ENCODE data around the gene HYLS1.

Gene HYLS1

GRCh38 chr11:125922156-125922555 lies 34.7 kb downstream of the HYLS1 start:
- no peak for TF ChIP-seq CTCF (conservative IDR thresholded peaks at IDR 0.05; ENCODE audit: low read depth, low read length)
- H4K20me1 ChIP-seq (ENCODE audit: insufficient read depth) = no peaks in the 10 kb centered on the region
- no peak overlapping the region for H2AFZ ChIP-seq (ENCODE audit: low read depth)
- H3K4me2 ChIP-seq = no peak overlapping the region
- H3K4me1 ChIP-seq (ENCODE audit: low read depth, poor library complexity, severe bottlenecking) = peaks cover 6% of the 10 kb centered on the region
- H3K9ac ChIP-seq = no peak overlapping the region
- no peaks in the 10 kb centered on the region for H3K27me3 ChIP-seq (ENCODE audit: insufficient read depth, low read depth)
- no peaks in the 10 kb centered on the region for H3K79me2 ChIP-seq (ENCODE audit: insufficient read depth, low read depth)
- no peak overlapping the region for H3K27ac ChIP-seq
- no peaks in the 10 kb centered on the region for H3K36me3 ChIP-seq (ENCODE audit: insufficient read depth)
- H3K4me3 ChIP-seq (IDR thresholded peaks at IDR 0.05; ENCODE audit: insufficient read depth, low read depth, low read length) = no peak overlapping the region

- no peaks in the 10 kb centered on the region for H3K36me3 ChIP-seq (ENCODE audit: insufficient read depth)
- H2AFZ ChIP-seq (ENCODE audit: low read depth) = no peak overlapping the region
- no peaks in the 10 kb centered on the region for H4K20me1 ChIP-seq (ENCODE audit: insufficient read depth)
- H3K27me3 ChIP-seq (ENCODE audit: insufficient read depth, low read depth) = no peaks in the 10 kb centered on the region
- peaks cover 6% of the 10 kb centered on the region for H3K4me1 ChIP-seq (ENCODE audit: low read depth, poor library complexity, severe bottlenecking)
- no peak overlapping the region for H3K4me3 ChIP-seq (IDR thresholded peaks at IDR 0.05; ENCODE audit: insufficient read depth, low read depth, low read length)
- H3K79me2 ChIP-seq (ENCODE audit: insufficient read depth, low read depth) = no peaks in the 10 kb centered on the region
- H3K27ac ChIP-seq = no peak overlapping the region
- no peak overlapping the region for H3K9ac ChIP-seq
- no peak overlapping the region for H3K4me2 ChIP-seq
- TF ChIP-seq CTCF (conservative IDR thresholded peaks at IDR 0.05; ENCODE audit: low read depth, low read length) = peak; percentile 77
Observed at GRCh38 chr11:125923012-125923579, 35.6 kb downstream of the HYLS1 start.

- no peaks in the 10 kb centered on the region for H3K27me3 ChIP-seq (ENCODE audit: insufficient read depth, low read depth)
- no peak for TF ChIP-seq CTCF (conservative IDR thresholded peaks at IDR 0.05; ENCODE audit: low read depth, low read length)
Observed at GRCh38 chr11:125923633-125924032, 36.2 kb downstream of the HYLS1 start.

GRCh38 chr11:125924384-125925007 lies 37.0 kb downstream of the HYLS1 start:
- Histone ChIP-seq H2AFZ (ENCODE audit: low read depth) (no peak overlapping the region), H3K36me3 (ENCODE audit: insufficient read depth) (no peaks in the 10 kb centered on the region), H3K79me2 (ENCODE audit: insufficient read depth, low read depth) (no peaks in the 10 kb centered on the region), H3K4me3 (IDR thresholded peaks at IDR 0.05; ENCODE audit: insufficient read depth, low read depth, low read length) (no peak overlapping the region), H3K27ac (no peak overlapping the region), H3K9ac (no peak overlapping the region), H4K20me1 (ENCODE audit: insufficient read depth) (no peaks in the 10 kb centered on the region), H3K4me2 (no peak overlapping the region), H3K27me3 (ENCODE audit: insufficient read depth, low read depth) (no peaks in the 10 kb centered on the region), H3K4me1 (ENCODE audit: low read depth, poor library complexity, severe bottlenecking) (peaks cover 6% of the 10 kb centered on the region)
- no peak for TF ChIP-seq CTCF (conservative IDR thresholded peaks at IDR 0.05; ENCODE audit: low read depth, low read length)

More at GRCh38 chr11:125923633-125924032, 36.2 kb downstream of the HYLS1 start:
- Histone ChIP-seq H3K9ac (no peak overlapping the region), H3K36me3 (ENCODE audit: insufficient read depth) (no peaks in the 10 kb centered on the region), H3K79me2 (ENCODE audit: insufficient read depth, low read depth) (no peaks in the 10 kb centered on the region), H3K4me2 (no peak overlapping the region), H3K4me1 (ENCODE audit: low read depth, poor library complexity, severe bottlenecking) (peaks cover 6% of the 10 kb centered on the region), H4K20me1 (ENCODE audit: insufficient read depth) (no peaks in the 10 kb centered on the region), H2AFZ (ENCODE audit: low read depth) (no peak overlapping the region), H3K27ac (no peak overlapping the region), H3K4me3 (IDR thresholded peaks at IDR 0.05; ENCODE audit: insufficient read depth, low read depth, low read length) (no peak overlapping the region)
